WTC11 (cell line): ENCODE measurements around the gene MACROH2A2. TPM values are rescaled to one million over a fixed set of nuclear protein-coding genes. Genes with fewer than 3 reads are reported as not detected.
"Not testable (repeated sequence)": the region's sequence is repeated elsewhere in the genome, so short reads cannot be mapped to it uniquely, and the experiment has no call there.

Experiments used
- ATAC-seq: fragments of 200-7000 bp; cut with Tn5 transposase; 2 replicates; pipeline ENCODE4 v1.10.0; 2021; ENCODE audit warnings: mild to moderate bottlenecking, moderate library complexity
- CTCF ChIA-PET: fragments of 300-600 bp; sonication (Branson Sonifier 250); formaldehyde crosslinking; loops from one replicate; lab custom pipeline; 2021; ENCODE audit warnings: antibody characterized with exemption; lab: Charles Lee
- POLR2A ChIA-PET: fragments of 350-600 bp; sonication (Branson Sonifier 250); formaldehyde crosslinking; loops from one replicate; lab custom pipeline; 2021; ENCODE audit warnings: antibody characterized with exemption; lab: Charles Lee
- DNase-seq: peaks from one replicate; pipeline ENCODE4 v3.0.0; 2021; ENCODE audit warnings: low spot score
- H3K27ac Mint-ChIP-seq: 2 replicates; pipeline ENCODE4 v1.8.0; 2021; ENCODE audit warnings: mixed read lengths
- H3K27me3 Mint-ChIP-seq: 2 replicates; pipeline ENCODE4 v1.8.0; 2021; ENCODE audit warnings: low read depth, mild to moderate bottlenecking, moderate library complexity, mixed read lengths
- H3K36me3 Mint-ChIP-seq: 2 replicates; pipeline ENCODE4 v1.8.0; 2021; ENCODE audit warnings: mixed read lengths
- H3K4me1 Mint-ChIP-seq: 2 replicates; pipeline ENCODE4 v1.8.0; 2022; ENCODE audit warnings: mixed read lengths
- H3K4me3 Mint-ChIP-seq: 2 replicates; pipeline ENCODE4 v1.8.0; 2021; ENCODE audit warnings: mild to moderate bottlenecking, moderate library complexity, mixed read lengths
- H3K9me3 Mint-ChIP-seq: 2 replicates; pipeline ENCODE4 v1.8.0; 2021; ENCODE audit warnings: mixed read lengths
- AFF4 ChIP-seq: sonication (generic); formaldehyde crosslinking; IDR thresholded peaks from 2 replicates; pipeline ENCODE4 v1.8.1; 2023; ENCODE audit warnings: mild to moderate bottlenecking, missing genetic modification reagents, borderline replicate concordance
- CBFB ChIP-seq: sonication (generic); formaldehyde crosslinking; IDR thresholded peaks from 2 replicates; pipeline ENCODE4 v1.8.1; 2022; ENCODE audit warnings: mild to moderate bottlenecking, low read depth, missing genetic modification reagents
- CDX4 ChIP-seq: fragments of 250-450 bp; sonication (Bioruptor Pico); IDR thresholded peaks from 2 replicates; pipeline ENCODE4 v1.9.0; 2021; ENCODE audit warnings: moderate library complexity, mild to moderate bottlenecking, inconsistent platforms, borderline replicate concordance
- ESRRA ChIP-seq: sonication (generic); formaldehyde crosslinking; IDR thresholded peaks from 2 replicates; pipeline ENCODE4 v1.8.1; 2022; ENCODE audit warnings: mild to moderate bottlenecking, missing genetic modification reagents, borderline replicate concordance
- FOXP4 ChIP-seq: sonication (generic); formaldehyde crosslinking; IDR thresholded peaks from 2 replicates; pipeline ENCODE4 v1.8.0; 2022; ENCODE audit warnings: mild to moderate bottlenecking, missing genetic modification reagents
- HMGA2 ChIP-seq: fragments of 250-450 bp; sonication (Bioruptor Pico); IDR thresholded peaks from 2 replicates; pipeline ENCODE4 v1.4.0; 2021; ENCODE audit warnings: mild to moderate bottlenecking, moderate library complexity
- IRF1 ChIP-seq: sonication (generic); formaldehyde crosslinking; IDR thresholded peaks from 2 replicates; pipeline ENCODE4 v1.8.0; 2023; ENCODE audit warnings: missing genetic modification reagents
- JAZF1 ChIP-seq: fragments of 250-450 bp; sonication (Bioruptor Pico); IDR thresholded peaks from 2 replicates; pipeline ENCODE4 v1.9.0; 2021; ENCODE audit warnings: moderate library complexity, mild to moderate bottlenecking, inconsistent platforms
- KAT7 ChIP-seq: sonication (generic); formaldehyde crosslinking; IDR thresholded peaks from 2 replicates; pipeline ENCODE4 v1.8.1; 2023; ENCODE audit warnings: missing genetic modification reagents, mild to moderate bottlenecking, borderline replicate concordance
- MXD4 ChIP-seq: fragments of 250-450 bp; sonication (Bioruptor Pico); IDR thresholded peaks from 2 replicates; pipeline ENCODE4 v1.8.0; 2021; ENCODE audit warnings: mild to moderate bottlenecking, moderate library complexity, borderline replicate concordance
- MYBL2 ChIP-seq: sonication (generic); formaldehyde crosslinking; IDR thresholded peaks from 2 replicates; pipeline ENCODE4 v1.8.1; 2023; ENCODE audit warnings: mild to moderate bottlenecking, moderate library complexity, missing genetic modification reagents
- NR1H2 ChIP-seq: sonication (generic); formaldehyde crosslinking; IDR thresholded peaks from 2 replicates; pipeline ENCODE4 v1.9.0; 2021; ENCODE audit warnings: mild to moderate bottlenecking, moderate library complexity, missing genetic modification reagents
- NR2C2 ChIP-seq: sonication (generic); formaldehyde crosslinking; IDR thresholded peaks from 2 replicates; pipeline ENCODE4 v1.8.0; 2022; ENCODE audit warnings: mild to moderate bottlenecking, missing genetic modification reagents
- SMAD3 ChIP-seq: sonication (generic); formaldehyde crosslinking; IDR thresholded peaks from 2 replicates; pipeline ENCODE4 v1.8.0; 2022; ENCODE audit warnings: missing genetic modification reagents, mild to moderate bottlenecking, borderline replicate concordance
- SP1 ChIP-seq: sonication (generic); formaldehyde crosslinking; conservative IDR thresholded peaks from 2 replicates; pipeline ENCODE4 v1.8.1; 2022; ENCODE audit warnings: missing genetic modification reagents
- ZNF232 ChIP-seq: sonication (generic); formaldehyde crosslinking; IDR thresholded peaks from 2 replicates; pipeline ENCODE4 v1.8.0; 2022; ENCODE audit warnings: mild to moderate bottlenecking, missing genetic modification reagents
- total RNA-seq: library from RNA; stranded (reverse); gene quantifications from 3 replicates; pipeline ENCODE4 v1.2.3, GENCODE V29; 2021

The MACROH2A2 gene
- total RNA-seq, 1 experiment from 2014 or later = 35.4 TPM

- TF ChIP-seq AFF4 (CRISPR knock-in tag) (no peak), JAZF1 (CRISPR knock-in tag) (no peak), SP1 (CRISPR knock-in tag) (no peak), MXD4 (no peak), HMGA2 (CRISPR knock-in tag) (no peak), CDX4 (no peak)
These were observed 44.8 kb downstream of the MACROH2A2 start (continued) for GRCh38 chr10:70097459-70097858.

GRCh38 chr10:70098271-70098670 is 45.6 kb downstream of the MACROH2A2 start:
- H3K36me3 Mint-ChIP-seq = peaks cover 28% of the 10 kb centered on the region

GRCh38 chr10:70101068-70101562 is 48.5 kb downstream of the MACROH2A2 start:
- H3K4me3 Mint-ChIP-seq, DNase-seq, ATAC-seq, POLR2A ChIA-PET, H3K27me3 Mint-ChIP-seq, H3K4me1 Mint-ChIP-seq, H3K27ac Mint-ChIP-seq, H3K9me3 Mint-ChIP-seq: not testable (repeated sequence)
- H3K36me3 Mint-ChIP-seq = peaks cover 14% of the 10 kb centered on the region
- CTCF ChIA-PET = interaction anchor here (1.1 to 1.2 kb wide), 2 partner anchors 14 to 15 kb away, joined by 3 to 4 read pairs; no protein-coding TSS in a partner anchor

More at GRCh38 chr10:70098271-70098670, 45.6 kb downstream of the MACROH2A2 start:
- no peaks in the 10 kb centered on the region for H3K27me3 Mint-ChIP-seq
- CTCF ChIA-PET = interaction anchor here (1.9 kb wide), 1 partner anchor 18 kb away, joined by 6 read pairs; no protein-coding TSS in a partner anchor
- peaks cover 5% of the 10 kb centered on the region; the same call in 1 of the 2 replicates for H3K9me3 Mint-ChIP-seq
- H3K27ac Mint-ChIP-seq = no peak overlapping the region
- H3K4me3 Mint-ChIP-seq = no peak overlapping the region
- no peaks in the 10 kb centered on the region for H3K4me1 Mint-ChIP-seq
- POLR2A ChIA-PET = no interaction called here
- DNase-seq = no peak
- ATAC-seq = no peak
- no peak for TF ChIP-seq SMAD3 (CRISPR knock-in tag)
- no peak for TF ChIP-seq KAT7 (CRISPR knock-in tag)
- no peak for TF ChIP-seq IRF1 (CRISPR knock-in tag)
- TF ChIP-seq FOXP4 (CRISPR knock-in tag) = no peak
- TF ChIP-seq ZNF232 (CRISPR knock-in tag) = no peak
- no peak for TF ChIP-seq NR2C2 (CRISPR knock-in tag)
- TF ChIP-seq MYBL2 (CRISPR knock-in tag) = no peak
- TF ChIP-seq CBFB = no peak
- no peak for TF ChIP-seq NR1H2
- TF ChIP-seq ESRRA (CRISPR knock-in tag) = no peak
